ENCODE data around the gene TRIM54.

The TRIM54 gene

GRCh38 chr2:27281855-27282559 is at the start of gene TRIM54:
Gene TRIM54 (plus strand): TSS chr2:27282429. CDS start chr2:27282732, 303 bp downstream.
- DNase-seq = no peak

GRCh38 chr2:27233341-27233740 is 48.9 kb upstream of the TRIM54 start:
- no peak for DNase-seq

- no peak for DNase-seq
These were observed 46.1 kb upstream of the TRIM54 start for GRCh38 chr2:27236136-27236535.

- no peak for DNase-seq
These were observed 45.6 kb upstream of the TRIM54 start for GRCh38 chr2:27236626-27237025.

- no peak for DNase-seq
These were observed 44.8 kb upstream of the TRIM54 start for GRCh38 chr2:27237341-27237945.

GRCh38 chr2:27238976-27239375 is 43.3 kb upstream of the TRIM54 start:
- no peak for DNase-seq

GRCh38 chr2:27240406-27240805 is 41.8 kb upstream of the TRIM54 start:
- no peak for DNase-seq

- DNase-seq = no peak
These were observed 40.2 kb upstream of the TRIM54 start for GRCh38 chr2:27241761-27242613.

- DNase-seq = no peak
These were observed 39.6 kb upstream of the TRIM54 start for GRCh38 chr2:27242614-27242951.

- no peak for DNase-seq
These were observed 38.7 kb upstream of the TRIM54 start for GRCh38 chr2:27243391-27244130.

- no peak for DNase-seq
These were observed 37.1 kb upstream of the TRIM54 start for GRCh38 chr2:27245116-27245515.

GRCh38 chr2:27245626-27246025 is 36.6 kb upstream of the TRIM54 start:
- DNase-seq = no peak

GRCh38 chr2:27247893-27248292 is 34.3 kb upstream of the TRIM54 start:
- DNase-seq = no peak

GRCh38 chr2:27249159-27249890 is 32.9 kb upstream of the TRIM54 start:
- DNase-seq = no peak

- no peak for DNase-seq
These were observed 32.2 kb upstream of the TRIM54 start for GRCh38 chr2:27249891-27250651.

- DNase-seq = no peak
These were observed 31.4 kb upstream of the TRIM54 start for GRCh38 chr2:27250652-27251379.

GRCh38 chr2:27251766-27252165 is 30.5 kb upstream of the TRIM54 start:
- DNase-seq = no peak

- no peak for DNase-seq
These were observed 27.0 kb upstream of the TRIM54 start for GRCh38 chr2:27255187-27255586.

- DNase-seq = no peak
These were observed 26.6 kb upstream of the TRIM54 start for GRCh38 chr2:27255660-27256059.

GRCh38 chr2:27256855-27257454 is 25.3 kb upstream of the TRIM54 start:
- no peak for DNase-seq

GRCh38 chr2:27258051-27258450 is 24.2 kb upstream of the TRIM54 start:
- DNase-seq = no peak
